GM23338 (cell line): Measurements from ENCODE around the gene E2F3.

Experiments used
- CREB1 ChIP-seq: fragments of 250-450 bp; sonication (Bioruptor Pico); IDR thresholded peaks from 2 replicates; pipeline ENCODE4 v1.5.0; 2020; ENCODE audit warnings: low read depth, mild to moderate bottlenecking, moderate library complexity
- CTCF ChIP-seq, 2 experiments: fragments of 200-600 bp in 1 of 2; sonication (generic) in 1 of 2; conservative IDR thresholded peaks; 2 replicates each; pipeline versions ENCODE4 v1.5.1 to v1.6.1; 2016 to 2017; ENCODE audit warnings: antibody characterized with exemption in 2 of 2, low read depth in 2 of 2, mild to moderate bottlenecking in 2 of 2, moderate library complexity in 1 of 2
- EZH2 ChIP-seq: fragments of 200-600 bp; sonication (generic); IDR thresholded peaks from one replicate; pipeline ENCODE4 v1.8.0; 2017; ENCODE audit warnings: antibody characterized with exemption, mild to moderate bottlenecking, low read depth; ENCODE audit not compliant: unreplicated experiment
- EZH2phosphoT487 ChIP-seq: fragments of 200-600 bp; sonication (generic); IDR thresholded peaks from one replicate; pipeline ENCODE4 v1.8.1; 2018; ENCODE audit warnings: antibody characterized with exemption; ENCODE audit not compliant: unreplicated experiment
- JUNB ChIP-seq: IDR thresholded peaks from one replicate; pipeline ENCODE4 v1.6.1; 2016; ENCODE audit warnings: antibody characterized with exemption; ENCODE audit not compliant: unreplicated experiment
- NANOG ChIP-seq: IDR thresholded peaks from 2 replicates; pipeline ENCODE4 v1.6.1; 2016; ENCODE audit warnings: antibody characterized with exemption, borderline replicate concordance
- POLR2AphosphoS5 ChIP-seq: IDR thresholded peaks from 2 replicates; pipeline ENCODE4 v1.6.1; 2016; ENCODE audit warnings: antibody characterized with exemption, low read depth
- STAT1 ChIP-seq: IDR thresholded peaks from one replicate; pipeline ENCODE4 v1.6.1; 2016; ENCODE audit warnings: antibody characterized with exemption; ENCODE audit not compliant: unreplicated experiment
- ZNF114 ChIP-seq: fragments of 250-450 bp; sonication (Bioruptor Pico); IDR thresholded peaks from 2 replicates; pipeline ENCODE4 v1.5.0; 2020; ENCODE audit warnings: mild to moderate bottlenecking, moderate library complexity
- ZNF331 ChIP-seq: fragments of 250-450 bp; sonication (Bioruptor Pico); IDR thresholded peaks from 2 replicates; pipeline ENCODE4 v1.5.0; 2020; ENCODE audit warnings: low read depth, mild to moderate bottlenecking, moderate library complexity
- TF ChIP-seq, protein P1 (sequence below): IDR thresholded peaks from one replicate; pipeline ENCODE4 v1.6.1; 2018; ENCODE audit warnings: antibody characterized with exemption; ENCODE audit not compliant: unreplicated experiment
- TF ChIP-seq, protein P2 (sequence below): IDR thresholded peaks from 2 replicates; pipeline ENCODE4 v1.6.1; 2016; ENCODE audit warnings: antibody characterized with exemption
- TF ChIP-seq, protein P3 (sequence below): fragments of 250-450 bp; sonication (Bioruptor Pico); IDR thresholded peaks from 2 replicates; pipeline ENCODE4 v1.5.0; 2020; ENCODE audit warnings: mild to moderate bottlenecking, moderate library complexity

DNA sequence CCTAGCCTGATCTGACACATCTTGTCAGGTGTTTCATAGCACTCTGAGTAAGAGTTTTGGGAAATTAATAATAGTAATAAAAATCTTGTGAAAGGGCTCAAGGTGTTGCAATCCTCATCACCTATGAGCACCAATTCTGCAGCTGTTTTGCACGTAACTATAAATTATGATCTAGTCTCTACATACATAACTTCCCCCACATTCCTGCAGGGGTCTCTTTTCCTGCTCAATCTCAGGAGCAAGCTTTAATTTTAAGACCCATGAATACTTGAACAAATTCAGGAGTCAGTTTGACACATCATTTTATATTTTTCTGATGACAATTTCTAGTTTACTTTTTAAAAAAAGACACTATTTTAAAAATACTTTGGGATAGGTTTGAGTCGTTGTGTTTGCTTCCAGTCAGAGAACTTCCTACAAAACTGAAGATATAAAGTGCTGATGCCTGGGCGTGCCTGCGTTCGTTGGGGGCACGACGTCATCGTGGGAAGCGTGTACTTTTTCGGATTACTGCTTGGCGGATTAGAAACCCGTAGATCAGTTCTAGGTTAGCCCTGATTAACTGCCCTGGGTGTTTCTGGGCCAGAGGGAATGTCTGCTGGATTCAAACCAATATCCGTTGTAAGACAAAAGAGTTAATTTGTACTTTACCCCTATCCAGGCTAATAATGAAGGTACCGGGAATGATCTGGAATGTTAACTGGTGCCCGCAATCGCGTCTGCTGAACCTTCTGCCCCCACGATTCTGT is 1.0 kb upstream of the E2F3 start:
- TF ChIP-seq CTCF (conservative IDR thresholded peaks at IDR 0.05; ENCODE audit: low read depth in 2 of 2) = peak; percentile 43 to 60
- TF ChIP-seq, protein P1, sequence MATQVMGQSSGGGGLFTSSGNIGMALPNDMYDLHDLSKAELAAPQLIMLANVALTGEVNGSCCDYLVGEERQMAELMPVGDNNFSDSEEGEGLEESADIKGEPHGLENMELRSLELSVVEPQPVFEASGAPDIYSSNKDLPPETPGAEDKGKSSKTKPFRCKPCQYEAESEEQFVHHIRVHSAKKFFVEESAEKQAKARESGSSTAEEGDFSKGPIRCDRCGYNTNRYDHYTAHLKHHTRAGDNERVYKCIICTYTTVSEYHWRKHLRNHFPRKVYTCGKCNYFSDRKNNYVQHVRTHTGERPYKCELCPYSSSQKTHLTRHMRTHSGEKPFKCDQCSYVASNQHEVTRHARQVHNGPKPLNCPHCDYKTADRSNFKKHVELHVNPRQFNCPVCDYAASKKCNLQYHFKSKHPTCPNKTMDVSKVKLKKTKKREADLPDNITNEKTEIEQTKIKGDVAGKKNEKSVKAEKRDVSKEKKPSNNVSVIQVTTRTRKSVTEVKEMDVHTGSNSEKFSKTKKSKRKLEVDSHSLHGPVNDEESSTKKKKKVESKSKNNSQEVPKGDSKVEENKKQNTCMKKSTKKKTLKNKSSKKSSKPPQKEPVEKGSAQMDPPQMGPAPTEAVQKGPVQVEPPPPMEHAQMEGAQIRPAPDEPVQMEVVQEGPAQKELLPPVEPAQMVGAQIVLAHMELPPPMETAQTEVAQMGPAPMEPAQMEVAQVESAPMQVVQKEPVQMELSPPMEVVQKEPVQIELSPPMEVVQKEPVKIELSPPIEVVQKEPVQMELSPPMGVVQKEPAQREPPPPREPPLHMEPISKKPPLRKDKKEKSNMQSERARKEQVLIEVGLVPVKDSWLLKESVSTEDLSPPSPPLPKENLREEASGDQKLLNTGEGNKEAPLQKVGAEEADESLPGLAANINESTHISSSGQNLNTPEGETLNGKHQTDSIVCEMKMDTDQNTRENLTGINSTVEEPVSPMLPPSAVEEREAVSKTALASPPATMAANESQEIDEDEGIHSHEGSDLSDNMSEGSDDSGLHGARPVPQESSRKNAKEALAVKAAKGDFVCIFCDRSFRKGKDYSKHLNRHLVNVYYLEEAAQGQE = no peak
- TF ChIP-seq POLR2AphosphoS5 = no peak
- TF ChIP-seq, protein P2, sequence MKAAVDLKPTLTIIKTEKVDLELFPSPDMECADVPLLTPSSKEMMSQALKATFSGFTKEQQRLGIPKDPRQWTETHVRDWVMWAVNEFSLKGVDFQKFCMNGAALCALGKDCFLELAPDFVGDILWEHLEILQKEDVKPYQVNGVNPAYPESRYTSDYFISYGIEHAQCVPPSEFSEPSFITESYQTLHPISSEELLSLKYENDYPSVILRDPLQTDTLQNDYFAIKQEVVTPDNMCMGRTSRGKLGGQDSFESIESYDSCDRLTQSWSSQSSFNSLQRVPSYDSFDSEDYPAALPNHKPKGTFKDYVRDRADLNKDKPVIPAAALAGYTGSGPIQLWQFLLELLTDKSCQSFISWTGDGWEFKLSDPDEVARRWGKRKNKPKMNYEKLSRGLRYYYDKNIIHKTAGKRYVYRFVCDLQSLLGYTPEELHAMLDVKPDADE = no peak
- TF ChIP-seq EZH2 = no peak
- TF ChIP-seq JUNB = no peak
- TF ChIP-seq CREB1 (CRISPR knock-in tag) = 0 out of 2 replicates have a peak, but pooled peaks have one; percentile 1
- TF ChIP-seq EZH2phosphoT487 = no peak
- TF ChIP-seq ZNF331 = no peak
- no peak for TF ChIP-seq NANOG
- no peak for TF ChIP-seq STAT1
- TF ChIP-seq, protein P3, sequence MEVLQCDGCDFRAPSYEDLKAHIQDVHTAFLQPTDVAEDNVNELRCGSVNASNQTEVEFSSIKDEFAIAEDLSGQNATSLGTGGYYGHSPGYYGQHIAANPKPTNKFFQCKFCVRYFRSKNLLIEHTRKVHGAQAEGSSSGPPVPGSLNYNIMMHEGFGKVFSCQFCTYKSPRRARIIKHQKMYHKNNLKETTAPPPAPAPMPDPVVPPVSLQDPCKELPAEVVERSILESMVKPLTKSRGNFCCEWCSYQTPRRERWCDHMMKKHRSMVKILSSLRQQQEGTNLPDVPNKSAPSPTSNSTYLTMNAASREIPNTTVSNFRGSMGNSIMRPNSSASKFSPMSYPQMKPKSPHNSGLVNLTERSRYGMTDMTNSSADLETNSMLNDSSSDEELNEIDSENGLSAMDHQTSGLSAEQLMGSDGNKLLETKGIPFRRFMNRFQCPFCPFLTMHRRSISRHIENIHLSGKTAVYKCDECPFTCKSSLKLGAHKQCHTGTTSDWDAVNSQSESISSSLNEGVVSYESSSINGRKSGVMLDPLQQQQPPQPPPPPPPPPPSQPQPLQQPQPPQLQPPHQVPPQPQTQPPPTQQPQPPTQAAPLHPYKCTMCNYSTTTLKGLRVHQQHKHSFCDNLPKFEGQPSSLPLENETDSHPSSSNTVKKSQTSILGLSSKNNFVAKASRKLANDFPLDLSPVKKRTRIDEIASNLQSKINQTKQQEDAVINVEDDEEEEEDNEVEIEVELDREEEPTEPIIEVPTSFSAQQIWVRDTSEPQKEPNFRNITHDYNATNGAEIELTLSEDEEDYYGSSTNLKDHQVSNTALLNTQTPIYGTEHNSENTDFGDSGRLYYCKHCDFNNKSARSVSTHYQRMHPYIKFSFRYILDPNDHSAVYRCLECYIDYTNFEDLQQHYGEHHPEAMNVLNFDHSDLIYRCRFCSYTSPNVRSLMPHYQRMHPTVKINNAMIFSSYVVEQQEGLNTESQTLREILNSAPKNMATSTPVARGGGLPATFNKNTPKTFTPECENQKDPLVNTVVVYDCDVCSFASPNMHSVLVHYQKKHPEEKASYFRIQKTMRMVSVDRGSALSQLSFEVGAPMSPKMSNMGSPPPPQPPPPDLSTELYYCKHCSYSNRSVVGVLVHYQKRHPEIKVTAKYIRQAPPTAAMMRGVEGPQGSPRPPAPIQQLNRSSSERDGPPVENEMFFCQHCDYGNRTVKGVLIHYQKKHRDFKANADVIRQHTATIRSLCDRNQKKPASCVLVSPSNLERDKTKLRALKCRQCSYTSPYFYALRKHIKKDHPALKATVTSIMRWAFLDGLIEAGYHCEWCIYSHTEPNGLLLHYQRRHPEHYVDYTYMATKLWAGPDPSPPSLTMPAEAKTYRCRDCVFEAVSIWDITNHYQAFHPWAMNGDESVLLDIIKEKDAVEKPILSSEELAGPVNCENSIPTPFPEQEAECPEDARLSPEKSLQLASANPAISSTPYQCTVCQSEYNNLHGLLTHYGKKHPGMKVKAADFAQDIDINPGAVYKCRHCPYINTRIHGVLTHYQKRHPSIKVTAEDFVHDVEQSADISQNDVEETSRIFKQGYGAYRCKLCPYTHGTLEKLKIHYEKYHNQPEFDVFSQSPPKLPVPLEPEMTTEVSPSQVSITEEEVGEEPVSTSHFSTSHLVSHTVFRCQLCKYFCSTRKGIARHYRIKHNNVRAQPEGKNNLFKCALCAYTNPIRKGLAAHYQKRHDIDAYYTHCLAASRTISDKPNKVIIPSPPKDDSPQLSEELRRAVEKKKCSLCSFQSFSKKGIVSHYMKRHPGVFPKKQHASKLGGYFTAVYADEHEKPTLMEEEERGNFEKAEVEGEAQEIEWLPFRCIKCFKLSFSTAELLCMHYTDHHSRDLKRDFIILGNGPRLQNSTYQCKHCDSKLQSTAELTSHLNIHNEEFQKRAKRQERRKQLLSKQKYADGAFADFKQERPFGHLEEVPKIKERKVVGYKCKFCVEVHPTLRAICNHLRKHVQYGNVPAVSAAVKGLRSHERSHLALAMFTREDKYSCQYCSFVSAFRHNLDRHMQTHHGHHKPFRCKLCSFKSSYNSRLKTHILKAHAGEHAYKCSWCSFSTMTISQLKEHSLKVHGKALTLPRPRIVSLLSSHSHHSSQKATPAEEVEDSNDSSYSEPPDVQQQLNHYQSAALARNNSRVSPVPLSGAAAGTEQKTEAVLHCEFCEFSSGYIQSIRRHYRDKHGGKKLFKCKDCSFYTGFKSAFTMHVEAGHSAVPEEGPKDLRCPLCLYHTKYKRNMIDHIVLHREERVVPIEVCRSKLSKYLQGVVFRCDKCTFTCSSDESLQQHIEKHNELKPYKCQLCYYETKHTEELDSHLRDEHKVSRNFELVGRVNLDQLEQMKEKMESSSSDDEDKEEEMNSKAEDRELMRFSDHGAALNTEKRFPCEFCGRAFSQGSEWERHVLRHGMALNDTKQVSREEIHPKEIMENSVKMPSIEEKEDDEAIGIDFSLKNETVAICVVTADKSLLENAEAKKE = no peak
- TF ChIP-seq ZNF114 = no peak
